Fibroblast of lung (primary cell): ENCODE results near the gene GNA12.

Experiments used
- EZH2 ChIP-seq: IDR thresholded peaks from 2 replicates; pipeline ENCODE4 v1.5.1; 2012; ENCODE audit warnings: low read length, control low read depth, mild to moderate bottlenecking; ENCODE audit errors: missing control alignments
- TF ChIP-seq, protein P1 (sequence below), 2 donors: IDR thresholded peaks in 1 of 2; conservative IDR thresholded peaks in 1 of 2; 1 replicate in 1 of 2; 2 replicates in 1 of 2; pipeline ENCODE4 v1.5.1; 2011 to 2012; ENCODE audit warnings: low read length in 2 of 2, control low read depth in 1 of 2, inconsistent platforms in 1 of 2, low read depth in 1 of 2, mild to moderate bottlenecking in 1 of 2

- TF ChIP-seq EZH2 = no peak
- TF ChIP-seq, protein P1, sequence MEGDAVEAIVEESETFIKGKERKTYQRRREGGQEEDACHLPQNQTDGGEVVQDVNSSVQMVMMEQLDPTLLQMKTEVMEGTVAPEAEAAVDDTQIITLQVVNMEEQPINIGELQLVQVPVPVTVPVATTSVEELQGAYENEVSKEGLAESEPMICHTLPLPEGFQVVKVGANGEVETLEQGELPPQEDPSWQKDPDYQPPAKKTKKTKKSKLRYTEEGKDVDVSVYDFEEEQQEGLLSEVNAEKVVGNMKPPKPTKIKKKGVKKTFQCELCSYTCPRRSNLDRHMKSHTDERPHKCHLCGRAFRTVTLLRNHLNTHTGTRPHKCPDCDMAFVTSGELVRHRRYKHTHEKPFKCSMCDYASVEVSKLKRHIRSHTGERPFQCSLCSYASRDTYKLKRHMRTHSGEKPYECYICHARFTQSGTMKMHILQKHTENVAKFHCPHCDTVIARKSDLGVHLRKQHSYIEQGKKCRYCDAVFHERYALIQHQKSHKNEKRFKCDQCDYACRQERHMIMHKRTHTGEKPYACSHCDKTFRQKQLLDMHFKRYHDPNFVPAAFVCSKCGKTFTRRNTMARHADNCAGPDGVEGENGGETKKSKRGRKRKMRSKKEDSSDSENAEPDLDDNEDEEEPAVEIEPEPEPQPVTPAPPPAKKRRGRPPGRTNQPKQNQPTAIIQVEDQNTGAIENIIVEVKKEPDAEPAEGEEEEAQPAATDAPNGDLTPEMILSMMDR (conservative IDR thresholded peaks at IDR 0.05 in 1 of 2, IDR thresholded peaks at IDR 0.05 in 1 of 2; ENCODE audit: low read depth in 1 of 2, low read length in 2 of 2) = peak; percentile 84 to 95
Measured at GRCh38 chr7:2864999-2865670, 21.0 kb upstream of the GNA12 start.
